ENCODE measurements around the gene R3HDM1. TPM values are rescaled to one million over a fixed set of nuclear protein-coding genes. Genes with fewer than 3 reads are reported as not detected.

The R3HDM1 gene
- total and polyA plus RNA-seq, 2 donors: 17.4 to 19.3 TPM

- WGBS: 88% methylated on average over 1 of the region's 1 CpG
Observed at GRCh38 chr2:135586148-135586547, 54.9 kb downstream of the R3HDM1 start.

GRCh38 chr2:135587958-135588357 lies 56.7 kb downstream of the R3HDM1 start:
- no peak overlapping the region for H3K4me3 ChIP-seq (ENCODE audit: low read length in 2 of 2)
- no peak for DNase-seq (ENCODE audit: low read depth in 6 of 9, low spot score in 9 of 9)
- WGBS: 100% methylated on average over 1 of the region's 1 CpG
- no peak overlapping the region for H3K27ac ChIP-seq (ENCODE audit: low read depth in 1 of 2, low read length in 1 of 2)
- peaks cover 9 to 29% of the 10 kb centered on the region in 2 donors for H3K4me1 ChIP-seq (ENCODE audit: control insufficient read depth in 2 of 2, insufficient read depth in 2 of 2, low read length in 2 of 2)
- H3K36me3 ChIP-seq (ENCODE audit: control insufficient read depth in 2 of 2, insufficient read depth in 2 of 2, low read length in 1 of 2): no peaks in the 10 kb centered on the region
- peaks cover 2 to 3% of the 10 kb centered on the region in 2 donors for H3K9me3 ChIP-seq (ENCODE audit: control insufficient read depth in 2 of 2, insufficient read depth in 1 of 2, low read length in 1 of 2)
- no peaks in the 10 kb centered on the region for H3K27me3 ChIP-seq (ENCODE audit: control insufficient read depth in 2 of 2, insufficient read depth in 1 of 2, low read length in 1 of 2)

More at GRCh38 chr2:135586148-135586547, 54.9 kb downstream of the R3HDM1 start:
- Histone ChIP-seq H3K9me3 (ENCODE audit: control insufficient read depth in 2 of 2, insufficient read depth in 1 of 2, low read length in 1 of 2) (no peaks in the 10 kb centered on the region), H3K27me3 (ENCODE audit: control insufficient read depth in 2 of 2, insufficient read depth in 1 of 2, low read length in 1 of 2) (no peaks in the 10 kb centered on the region), H3K27ac (ENCODE audit: low read depth in 1 of 2, low read length in 1 of 2) (peak overlapping the region in 1 of 2 donors; percentile 42), H3K36me3 (ENCODE audit: control insufficient read depth in 2 of 2, insufficient read depth in 2 of 2, low read length in 1 of 2) (no peaks in the 10 kb centered on the region), H3K4me3 (ENCODE audit: low read length in 2 of 2) (no peak overlapping the region), H3K4me1 (ENCODE audit: control insufficient read depth in 2 of 2, insufficient read depth in 2 of 2, low read length in 2 of 2) (peaks cover 5 to 25% of the 10 kb centered on the region in 2 donors)
- DNase-seq (ENCODE audit: low read depth in 6 of 9, low spot score in 9 of 9): peak in 1 of 9 donors; percentile 41

GRCh38 chr2:135590619-135591260 lies 59.5 kb downstream of the R3HDM1 start:
- WGBS: 6% methylated on average over 2 of the region's 2 CpGs

GRCh38 chr2:135600915-135601314 lies 69.6 kb downstream of the R3HDM1 start:
- Histone ChIP-seq H3K36me3 (ENCODE audit: control insufficient read depth in 2 of 2, insufficient read depth in 2 of 2, low read length in 1 of 2) (peaks cover 16 to 26% of the 10 kb centered on the region in 2 donors), H3K27me3 (ENCODE audit: control insufficient read depth in 2 of 2, insufficient read depth in 1 of 2, low read length in 1 of 2) (no peaks in the 10 kb centered on the region), H3K27ac (ENCODE audit: low read depth in 1 of 2, low read length in 1 of 2) (no peak overlapping the region), H3K9me3 (ENCODE audit: control insufficient read depth in 2 of 2, insufficient read depth in 1 of 2, low read length in 1 of 2) (no peaks in the 10 kb centered on the region), H3K4me3 (ENCODE audit: low read length in 2 of 2) (no peak overlapping the region), H3K4me1 (ENCODE audit: control insufficient read depth in 2 of 2, insufficient read depth in 2 of 2, low read length in 2 of 2) (no peaks in the 10 kb centered on the region)
- peak in 4 of 9 donors; percentile 22 to 68 (median 32) for DNase-seq (ENCODE audit: low read depth in 6 of 9, low spot score in 9 of 9)
- WGBS: 96% methylated on average over 2 of the region's 2 CpGs

More at GRCh38 chr2:135590619-135591260, 59.5 kb downstream of the R3HDM1 start:
- Histone ChIP-seq H3K27me3 (ENCODE audit: control insufficient read depth in 2 of 2, insufficient read depth in 1 of 2, low read length in 1 of 2) (no peaks in the 10 kb centered on the region), H3K36me3 (ENCODE audit: control insufficient read depth in 2 of 2, insufficient read depth in 2 of 2, low read length in 1 of 2) (peaks cover 0 to 4% of the 10 kb centered on the region in 2 donors), H3K9me3 (ENCODE audit: control insufficient read depth in 2 of 2, insufficient read depth in 1 of 2, low read length in 1 of 2) (peaks cover 2 to 3% of the 10 kb centered on the region in 2 donors), H3K27ac (ENCODE audit: low read depth in 1 of 2, low read length in 1 of 2) (peak overlapping the region; percentile 67 to 95), H3K4me1 (ENCODE audit: control insufficient read depth in 2 of 2, insufficient read depth in 2 of 2, low read length in 2 of 2) (peaks cover 9 to 28% of the 10 kb centered on the region in 2 donors), H3K4me3 (ENCODE audit: low read length in 2 of 2) (no peak overlapping the region)
- peak; percentile 32 to 88 (median 65) for DNase-seq (ENCODE audit: low read depth in 6 of 9, low spot score in 9 of 9)

GRCh38 chr2:135603543-135603942 lies 72.3 kb downstream of the R3HDM1 start:
- Histone ChIP-seq H3K4me1 (ENCODE audit: control insufficient read depth in 2 of 2, insufficient read depth in 2 of 2, low read length in 2 of 2) (no peaks in the 10 kb centered on the region), H3K27ac (ENCODE audit: low read depth in 1 of 2, low read length in 1 of 2) (no peak overlapping the region), H3K27me3 (ENCODE audit: control insufficient read depth in 2 of 2, insufficient read depth in 1 of 2, low read length in 1 of 2) (no peaks in the 10 kb centered on the region), H3K36me3 (ENCODE audit: control insufficient read depth in 2 of 2, insufficient read depth in 2 of 2, low read length in 1 of 2) (peaks cover 19 to 41% of the 10 kb centered on the region in 2 donors), H3K9me3 (ENCODE audit: control insufficient read depth in 2 of 2, insufficient read depth in 1 of 2, low read length in 1 of 2) (no peaks in the 10 kb centered on the region), H3K4me3 (ENCODE audit: low read length in 2 of 2) (no peak overlapping the region)
- 97% methylated on average over 7 of the region's 7 CpGs for WGBS
- DNase-seq (ENCODE audit: low read depth in 6 of 9, low spot score in 9 of 9): no peak

GRCh38 chr2:135607561-135607960 lies 76.3 kb downstream of the R3HDM1 start:
- Histone ChIP-seq H3K9me3 (ENCODE audit: control insufficient read depth in 2 of 2, insufficient read depth in 1 of 2, low read length in 1 of 2) (no peaks in the 10 kb centered on the region), H3K27ac (ENCODE audit: low read depth in 1 of 2, low read length in 1 of 2) (no peak overlapping the region), H3K36me3 (ENCODE audit: control insufficient read depth in 2 of 2, insufficient read depth in 2 of 2, low read length in 1 of 2) (peaks cover 17 to 48% of the 10 kb centered on the region in 2 donors), H3K27me3 (ENCODE audit: control insufficient read depth in 2 of 2, insufficient read depth in 1 of 2, low read length in 1 of 2) (no peaks in the 10 kb centered on the region), H3K4me3 (ENCODE audit: low read length in 2 of 2) (no peak overlapping the region), H3K4me1 (ENCODE audit: control insufficient read depth in 2 of 2, insufficient read depth in 2 of 2, low read length in 2 of 2) (no peaks in the 10 kb centered on the region)
- no peak for DNase-seq (ENCODE audit: low read depth in 6 of 9, low spot score in 9 of 9)
- over 99% methylated on average over 2 of the region's 2 CpGs for WGBS

GRCh38 chr2:135612319-135612718 lies 81.0 kb downstream of the R3HDM1 start:
- no peak overlapping the region for H3K4me3 ChIP-seq (ENCODE audit: low read length in 2 of 2)
- no peak for DNase-seq (ENCODE audit: low read depth in 6 of 9, low spot score in 9 of 9)
- no peak overlapping the region for H3K27ac ChIP-seq (ENCODE audit: low read depth in 1 of 2, low read length in 1 of 2)
- H3K4me1 ChIP-seq (ENCODE audit: control insufficient read depth in 2 of 2, insufficient read depth in 2 of 2, low read length in 2 of 2): no peaks in the 10 kb centered on the region
- H3K36me3 ChIP-seq (ENCODE audit: control insufficient read depth in 2 of 2, insufficient read depth in 2 of 2, low read length in 1 of 2): peaks cover 0 to 16% of the 10 kb centered on the region in 2 donors
- no peaks in the 10 kb centered on the region for H3K27me3 ChIP-seq (ENCODE audit: control insufficient read depth in 2 of 2, insufficient read depth in 1 of 2, low read length in 1 of 2)
- H3K9me3 ChIP-seq (ENCODE audit: control insufficient read depth in 2 of 2, insufficient read depth in 1 of 2, low read length in 1 of 2): no peaks in the 10 kb centered on the region
- WGBS: 94% methylated on average over 2 of the region's 2 CpGs

- no peaks in the 10 kb centered on the region for H3K4me1 ChIP-seq (ENCODE audit: control insufficient read depth in 2 of 2, insufficient read depth in 2 of 2, low read length in 2 of 2)
- no peak overlapping the region for H3K4me3 ChIP-seq (ENCODE audit: low read length in 2 of 2)
- H3K36me3 ChIP-seq (ENCODE audit: control insufficient read depth in 2 of 2, insufficient read depth in 2 of 2, low read length in 1 of 2): peaks cover 0 to under 1% of the 10 kb centered on the region in 2 donors
- no peaks in the 10 kb centered on the region for H3K27me3 ChIP-seq (ENCODE audit: control insufficient read depth in 2 of 2, insufficient read depth in 1 of 2, low read length in 1 of 2)
- DNase-seq (ENCODE audit: low read depth in 6 of 9, low spot score in 9 of 9): no peak
- no peaks in the 10 kb centered on the region for H3K9me3 ChIP-seq (ENCODE audit: control insufficient read depth in 2 of 2, insufficient read depth in 1 of 2, low read length in 1 of 2)
- no peak overlapping the region for H3K27ac ChIP-seq (ENCODE audit: low read depth in 1 of 2, low read length in 1 of 2)
- WGBS: 98% methylated on average over 3 of the region's 3 CpGs
Observed at GRCh38 chr2:135615404-135615803, 84.1 kb downstream of the R3HDM1 start.

- Histone ChIP-seq H3K27ac (ENCODE audit: low read depth in 1 of 2, low read length in 1 of 2) (no peak overlapping the region), H3K4me1 (ENCODE audit: control insufficient read depth in 2 of 2, insufficient read depth in 2 of 2, low read length in 2 of 2) (no peaks in the 10 kb centered on the region), H3K4me3 (ENCODE audit: low read length in 2 of 2) (no peak overlapping the region), H3K27me3 (ENCODE audit: control insufficient read depth in 2 of 2, insufficient read depth in 1 of 2, low read length in 1 of 2) (no peaks in the 10 kb centered on the region), H3K9me3 (ENCODE audit: control insufficient read depth in 2 of 2, insufficient read depth in 1 of 2, low read length in 1 of 2) (no peaks in the 10 kb centered on the region), H3K36me3 (ENCODE audit: control insufficient read depth in 2 of 2, insufficient read depth in 2 of 2, low read length in 1 of 2) (peaks cover 0 to 2% of the 10 kb centered on the region in 2 donors)
- no peak for DNase-seq (ENCODE audit: low read depth in 6 of 9, low spot score in 9 of 9)
Observed at GRCh38 chr2:135617501-135618015, 86.3 kb downstream of the R3HDM1 start.
